K562 (cell line): ENCODE results near the gene BLVRA. TPM values are rescaled to one million over a fixed set of nuclear protein-coding genes. Genes with fewer than 3 reads are reported as not detected.

ENCODE experiments used
- ATF7 ChIP-seq: fragments of 450-650 bp; IDR thresholded peaks from 2 replicates; pipeline ENCODE4 v1.7.1; 2014; ENCODE audit warnings: mild to moderate bottlenecking, moderate library complexity
- BCL6 ChIP-seq: fragments of 250-450 bp; sonication (Bioruptor Pico); IDR thresholded peaks from 2 replicates; pipeline ENCODE4 v1.4.0; 2020
- BHLHE40 ChIP-seq: IDR thresholded peaks from 2 replicates; pipeline ENCODE4 v1.6.1; 2011; ENCODE audit warnings: low read length, improper control_type of control experiment
- CBFA2T2 ChIP-seq: fragments of 450-650 bp; conservative IDR thresholded peaks from 2 replicates; pipeline ENCODE4 v1.6.1; 2017; ENCODE audit warnings: mild to moderate bottlenecking
- CCNT2 ChIP-seq: IDR thresholded peaks from 2 replicates; pipeline ENCODE4 v1.6.1; 2011; ENCODE audit warnings: borderline replicate concordance, low read depth, mild to moderate bottlenecking, moderate library complexity, mixed read lengths, low read length; ENCODE audit not compliant: insufficient read length; ENCODE audit errors: extremely low read depth
- CEBPG ChIP-seq, 3 experiments: fragments of 200-800 bp in 1 of 3; sonication (Bioruptor generic) in 1 of 3; sonication (generic) in 1 of 3; formaldehyde crosslinking in 1 of 3; IDR thresholded peaks in 2 of 3; conservative IDR thresholded peaks in 1 of 3; 2 replicates each; pipeline versions ENCODE4 v1.6.1 to v1.8.0; 2016 to 2022; ENCODE audit warnings: missing compliant biosample characterization in 2 of 3, missing genetic modification characterization in 2 of 3, mild to moderate bottlenecking in 1 of 3, missing genetic modification reagents in 1 of 3
- FOSL1 ChIP-seq: fragments of 200-800 bp; sonication (Bioruptor generic); conservative IDR thresholded peaks from 2 replicates; pipeline ENCODE4 v1.6.1; 2016; ENCODE audit warnings: missing genetic modification characterization, missing compliant biosample characterization
- GTF2F1 ChIP-seq: IDR thresholded peaks from 2 replicates; pipeline ENCODE4 v1.6.1; 2011; ENCODE audit warnings: low read depth, low read length, improper control_type of control experiment
- MCM2 ChIP-seq: fragments of 450-650 bp; IDR thresholded peaks from 2 replicates; pipeline ENCODE4 v1.6.1; 2017; ENCODE audit warnings: low read depth, mild to moderate bottlenecking
- MCM3 ChIP-seq: fragments of 450-650 bp; IDR thresholded peaks from 2 replicates; pipeline ENCODE4 v1.6.1; 2016
- POLR2A ChIP-seq: fragments of 450-650 bp; conservative IDR thresholded peaks from 2 replicates; pipeline ENCODE4 v1.6.1; 2016
- PRMT5 ChIP-seq: sonication (generic); formaldehyde crosslinking; IDR thresholded peaks from 2 replicates; pipeline ENCODE4 v1.5.0; 2020; ENCODE audit warnings: missing genetic modification reagents
- PURB ChIP-seq: sonication (generic); formaldehyde crosslinking; IDR thresholded peaks from 2 replicates; pipeline ENCODE4 v1.9.0; 2021; ENCODE audit warnings: low read depth, mild to moderate bottlenecking, missing genetic modification reagents
- RBM22 ChIP-seq: fragments of 200-400 bp; formaldehyde crosslinking; IDR thresholded peaks from 2 replicates; pipeline ENCODE4 v1.6.1; 2018; ENCODE audit warnings: low read length, low read depth; ENCODE audit not compliant: poor library complexity, severe bottlenecking
- XRCC3 ChIP-seq: fragments of 450-650 bp; IDR thresholded peaks from 2 replicates; pipeline ENCODE4 v1.6.1; 2017; ENCODE audit warnings: mild to moderate bottlenecking, moderate library complexity
- ZBTB7A ChIP-seq: IDR thresholded peaks from 2 replicates; pipeline ENCODE4 v1.6.1; 2011; ENCODE audit warnings: low read depth, mild to moderate bottlenecking, low read length, moderate library complexity, borderline replicate concordance; ENCODE audit not compliant: control insufficient read depth
- ZNF41 ChIP-seq: fragments of 250-450 bp; sonication (Bioruptor Pico); conservative IDR thresholded peaks from 2 replicates; pipeline ENCODE4 v1.4.0; 2020; ENCODE audit warnings: mild to moderate bottlenecking
- ZNF431 ChIP-seq: sonication (generic); formaldehyde crosslinking; IDR thresholded peaks from 2 replicates; pipeline ENCODE4 v1.8.0; 2022; ENCODE audit warnings: mild to moderate bottlenecking, missing genetic modification reagents
- ZNF695 ChIP-seq: fragments of 450-650 bp; formaldehyde crosslinking; IDR thresholded peaks from 2 replicates; pipeline ENCODE4 v1.4.0; 2020; ENCODE audit warnings: mild to moderate bottlenecking, moderate library complexity
- polyA plus RNA-seq, 8 experiments: library from polyadenylated mRNA; depleted of rRNA in 4 of 8; stranded (reverse) in 5 of 8; unstranded in 3 of 8; fragments of >200 nt; fragmentation: Nextera tagmentation in 2 of 8; fragmentation: Illumina TruSeq in 1 of 8; extraction: Ambion mirVana in 2 of 8; extraction: Trizol in 1 of 8; gene quantifications; 2 replicates each; pipeline versions ENCODE4 v1.2.1 to v1.2.3, GENCODE V29; 2011 to 2014; ENCODE audit warnings: inconsistent platforms in 1 of 8, missing spikeins in 1 of 8
- total RNA-seq, 7 experiments: library from RNA; depleted of rRNA in 6 of 7; stranded (reverse); fragments of >200 nt in 6 of 7; fragmentation: Illumina TruSeq in 2 of 7; extraction: Trizol in 2 of 7; gene quantifications; 2 replicates each; pipeline versions ENCODE4 v1.2.1 to v1.2.3, GENCODE V29; 2011 to 2021; ENCODE audit warnings: low replicate concordance in 1 of 7
- TF ChIP-seq, protein P1 (sequence below): sonication (generic); formaldehyde crosslinking; IDR thresholded peaks from 2 replicates; pipeline ENCODE4 v1.8.0; 2022; ENCODE audit warnings: mild to moderate bottlenecking, missing genetic modification reagents, borderline replicate concordance
- TF ChIP-seq, protein P2 (sequence below): fragments of 250-450 bp; sonication (Bioruptor Pico); IDR thresholded peaks from 2 replicates; pipeline ENCODE4 v1.9.0; 2021; ENCODE audit warnings: mild to moderate bottlenecking
- TF ChIP-seq, protein P3 (sequence below), 2 experiments: fragments of 250-450 bp in 1 of 2; fragments of 450-650 bp in 1 of 2; sonication (Bioruptor Pico) in 1 of 2; IDR thresholded peaks; 2 replicates each; pipeline versions ENCODE4 v1.6.1 to v1.8.0; 2016 to 2021; ENCODE audit warnings: mild to moderate bottlenecking in 2 of 2, moderate library complexity in 2 of 2, missing compliant biosample characterization in 1 of 2, missing genetic modification characterization in 1 of 2
- TF ChIP-seq, protein P4 (sequence below), 2 experiments: IDR thresholded peaks; 2 replicates each; pipeline ENCODE4 v1.6.1; 2011; ENCODE audit warnings: borderline replicate concordance in 1 of 2, control low read depth in 1 of 2, low read depth in 1 of 2, low read length in 1 of 2, mild to moderate bottlenecking in 1 of 2, mixed read lengths in 1 of 2, moderate library complexity in 1 of 2; ENCODE audit not compliant: insufficient read depth in 1 of 2, insufficient read length in 1 of 2, poor library complexity in 1 of 2, severe bottlenecking in 1 of 2; ENCODE audit errors: extremely low read depth in 1 of 2

BLVRA gene
- total and polyA plus RNA-seq, 9 of the 15 experiments (the other 6 are each of a cell fraction or from before 2014, with no cell fraction given): 48.5 to 147 (median 61.5) TPM

DNA sequence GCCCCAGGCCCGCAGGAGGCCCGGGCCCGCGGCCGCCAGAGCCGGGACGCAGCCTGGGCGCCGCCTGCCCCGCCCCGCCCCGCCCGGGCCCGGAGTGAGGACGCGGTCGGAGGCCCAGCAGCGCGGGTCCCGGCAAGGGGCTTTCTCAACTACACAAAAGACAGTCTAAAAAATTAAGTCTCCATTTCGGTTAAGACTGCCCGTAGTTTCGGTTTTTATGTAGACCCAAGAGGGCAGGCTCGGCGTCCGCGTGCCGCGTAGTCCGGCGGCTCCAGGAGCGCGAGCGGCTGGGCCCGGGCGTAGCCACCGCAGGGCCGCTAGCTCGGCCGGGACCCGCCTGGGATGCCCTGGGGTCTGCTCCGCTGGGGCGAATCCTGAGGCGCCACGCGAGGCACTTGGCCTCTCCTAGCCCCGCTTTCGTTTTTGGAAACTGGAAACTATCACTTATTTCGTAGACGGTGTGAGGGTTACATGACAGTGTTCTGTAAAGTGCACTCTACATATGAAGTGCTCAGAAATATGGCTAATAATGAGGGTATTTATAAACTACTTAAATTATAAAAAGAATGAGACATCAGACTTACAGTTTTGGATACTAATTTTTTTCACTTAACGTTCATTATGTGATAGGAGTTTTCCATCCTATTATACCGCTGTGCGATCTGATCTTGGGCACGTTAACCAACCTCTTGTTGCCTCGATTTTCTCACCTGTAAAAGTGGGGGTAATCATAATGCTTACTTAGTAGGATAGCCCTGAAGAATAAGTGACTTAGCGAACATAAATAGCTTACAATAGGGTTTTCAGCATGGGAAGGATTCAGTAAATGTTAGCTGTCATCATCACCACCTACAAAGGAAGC is 573 bp downstream of the BLVRA start (continued):
- TF ChIP-seq, protein P1, sequence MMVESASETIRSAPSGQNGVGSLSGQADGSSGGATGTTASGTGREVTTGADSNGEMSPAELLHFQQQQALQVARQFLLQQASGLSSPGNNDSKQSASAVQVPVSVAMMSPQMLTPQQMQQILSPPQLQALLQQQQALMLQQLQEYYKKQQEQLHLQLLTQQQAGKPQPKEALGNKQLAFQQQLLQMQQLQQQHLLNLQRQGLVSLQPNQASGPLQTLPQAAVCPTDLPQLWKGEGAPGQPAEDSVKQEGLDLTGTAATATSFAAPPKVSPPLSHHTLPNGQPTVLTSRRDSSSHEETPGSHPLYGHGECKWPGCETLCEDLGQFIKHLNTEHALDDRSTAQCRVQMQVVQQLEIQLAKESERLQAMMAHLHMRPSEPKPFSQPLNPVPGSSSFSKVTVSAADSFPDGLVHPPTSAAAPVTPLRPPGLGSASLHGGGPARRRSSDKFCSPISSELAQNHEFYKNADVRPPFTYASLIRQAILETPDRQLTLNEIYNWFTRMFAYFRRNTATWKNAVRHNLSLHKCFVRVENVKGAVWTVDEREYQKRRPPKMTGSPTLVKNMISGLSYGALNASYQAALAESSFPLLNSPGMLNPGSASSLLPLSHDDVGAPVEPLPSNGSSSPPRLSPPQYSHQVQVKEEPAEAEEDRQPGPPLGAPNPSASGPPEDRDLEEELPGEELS (CRISPR knock-in tag): no peak
- TF ChIP-seq MCM3 (no peak), PRMT5 (CRISPR knock-in tag) (no peak), MCM2 (no peak), XRCC3 (no peak), CBFA2T2 (no peak), BCL6 (no peak), PURB (no peak), GTF2F1 (no peak), RBM22 (no peak), ZNF41 (no peak), BHLHE40 (no peak), ATF7 (no peak), CEBPG (CRISPR knock-in tag; IDR thresholded peaks at IDR 0.05) (no peak), CEBPG (tag; conservative IDR thresholded peaks at IDR 0.05 in 1 of 2, IDR thresholded peaks at IDR 0.05 in 1 of 2) (no peak), CCNT2 (peak; percentile 15), ZNF431 (CRISPR knock-in tag) (peak; percentile 55; the same call in 1 of the 2 replicates), ZBTB7A (peak; percentile 52; the same call in 1 of the 2 replicates), POLR2A (no peak), ZNF695 (CRISPR knock-in tag) (no peak), FOSL1 (tag) (0 out of 2 replicates have a peak, but pooled peaks have one; percentile 5)
- TF ChIP-seq, protein P2, sequence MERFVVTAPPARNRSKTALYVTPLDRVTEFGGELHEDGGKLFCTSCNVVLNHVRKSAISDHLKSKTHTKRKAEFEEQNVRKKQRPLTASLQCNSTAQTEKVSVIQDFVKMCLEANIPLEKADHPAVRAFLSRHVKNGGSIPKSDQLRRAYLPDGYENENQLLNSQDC: no peak
- TF ChIP-seq, protein P3, sequence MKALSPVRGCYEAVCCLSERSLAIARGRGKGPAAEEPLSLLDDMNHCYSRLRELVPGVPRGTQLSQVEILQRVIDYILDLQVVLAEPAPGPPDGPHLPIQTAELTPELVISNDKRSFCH (CRISPR knock-in tag; IDR thresholded peaks at IDR 0.05): no peak
- TF ChIP-seq, protein P3 (tag; IDR thresholded peaks at IDR 0.05): no peak
- TF ChIP-seq, protein P4, sequence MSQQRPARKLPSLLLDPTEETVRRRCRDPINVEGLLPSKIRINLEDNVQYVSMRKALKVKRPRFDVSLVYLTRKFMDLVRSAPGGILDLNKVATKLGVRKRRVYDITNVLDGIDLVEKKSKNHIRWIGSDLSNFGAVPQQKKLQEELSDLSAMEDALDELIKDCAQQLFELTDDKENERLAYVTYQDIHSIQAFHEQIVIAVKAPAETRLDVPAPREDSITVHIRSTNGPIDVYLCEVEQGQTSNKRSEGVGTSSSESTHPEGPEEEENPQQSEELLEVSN (IDR thresholded peaks at IDR 0.05; ENCODE audit: borderline replicate concordance in 1 of 2, extremely low read depth in 1 of 2, insufficient read depth in 1 of 2, insufficient read length in 1 of 2, low read depth in 1 of 2, low read length in 1 of 2, poor library complexity in 1 of 2, severe bottlenecking in 1 of 2): peak in 1 of 2 experiments; percentile 31
